CD8-positive, alpha-beta memory T cell (primary cell): ENCODE results near the gene GTF3C5. TPM values are rescaled to one million over a fixed set of nuclear protein-coding genes. Genes with fewer than 3 reads are reported as not detected.
A peak's percentile ranks its signal among the peaks of the same experiment; 100 is the strongest.
"Not testable (repeated sequence)": the region's sequence is repeated elsewhere in the genome, so short reads cannot be mapped to it uniquely, and the experiment has no call there.

Experiments
- CTCF ChIA-PET: fragments of 350-600 bp; sonication (Branson Sonifier 250); formaldehyde crosslinking; loops from one replicate; lab custom pipeline; 2021; ENCODE audit warnings: antibody characterized with exemption; lab: Charles Lee
- POLR2A ChIA-PET: fragments of 350-600 bp; sonication (Branson Sonifier 250); formaldehyde crosslinking; loops from one replicate; lab custom pipeline; 2021; ENCODE audit warnings: antibody characterized with exemption; lab: Charles Lee
- DNase-seq, 5 donors: peaks; one replicate each; pipeline versions ENCODE4 v3.0.0 to v3.0.0-alpha.2; 2020 to 2022; ENCODE audit warnings: mixed read lengths in 1 of 5
- H3K27ac ChIP-seq: one replicate; pipeline ENCODE4 v1.7.0; 2013; ENCODE audit warnings: low read depth, mild to moderate bottlenecking, low read length, moderate library complexity
- H3K27me3 ChIP-seq: 2 replicates; pipeline ENCODE4 v1.7.0; 2013; ENCODE audit warnings: low read length, mild to moderate bottlenecking; ENCODE audit not compliant: insufficient read depth, poor library complexity, severe bottlenecking
- H3K36me3 ChIP-seq: 2 replicates; pipeline ENCODE4 v1.7.0; 2013; ENCODE audit warnings: mild to moderate bottlenecking, low read length, moderate library complexity; ENCODE audit not compliant: insufficient read depth
- H3K4me1 ChIP-seq: 2 replicates; pipeline ENCODE4 v1.7.0; 2013; ENCODE audit warnings: mild to moderate bottlenecking, low read length, moderate library complexity; ENCODE audit not compliant: insufficient read depth
- H3K4me3 ChIP-seq: 2 replicates; pipeline ENCODE4 v1.7.0; 2013; ENCODE audit warnings: mild to moderate bottlenecking, low read length
- H3K9me3 ChIP-seq: 2 replicates; pipeline ENCODE4 v1.7.0; 2013; ENCODE audit warnings: mild to moderate bottlenecking, low read length
- H3K27ac Mint-ChIP-seq, 8 donors: one replicate each; pipeline ENCODE4 v1.8.0; 2020 to 2021; ENCODE audit warnings: mixed read lengths in 8 of 8, mild to moderate bottlenecking in 6 of 8, inconsistent platforms in 3 of 8, moderate library complexity in 3 of 8
- H3K27me3 Mint-ChIP-seq, 2 donors: one replicate each; pipeline ENCODE4 v1.8.0; 2020 to 2021; ENCODE audit warnings: mixed read lengths in 2 of 2, mild to moderate bottlenecking in 1 of 2, moderate library complexity in 1 of 2
- H3K36me3 Mint-ChIP-seq, 3 donors: one replicate each; pipeline ENCODE4 v1.8.0; 2020 to 2021; ENCODE audit warnings: mixed read lengths in 3 of 3, inconsistent platforms in 1 of 3, mild to moderate bottlenecking in 1 of 3
- H3K4me1 Mint-ChIP-seq, 3 donors: one replicate each; pipeline ENCODE4 v1.8.0; 2020 to 2021; ENCODE audit warnings: mixed read lengths in 3 of 3, inconsistent platforms in 1 of 3, mild to moderate bottlenecking in 1 of 3
- H3K4me3 Mint-ChIP-seq, 7 donors: one replicate each; pipeline ENCODE4 v1.8.0; 2020 to 2021; ENCODE audit warnings: mixed read lengths in 7 of 7, mild to moderate bottlenecking in 6 of 7, moderate library complexity in 4 of 7, inconsistent platforms in 2 of 7
- H3K9me3 Mint-ChIP-seq, 5 donors: one replicate each; pipeline ENCODE4 v1.8.0; 2020 to 2022; ENCODE audit warnings: mixed read lengths in 5 of 5, mild to moderate bottlenecking in 3 of 5, moderate library complexity in 2 of 5, inconsistent platforms in 1 of 5
- polyA plus RNA-seq: library from polyadenylated mRNA; unstranded; fragments of 300-500 nt; fragmentation: Illumina TruSeq; gene quantifications from one replicate; pipeline ENCODE4 v1.2.3, GENCODE V29; 2021
- total RNA-seq, 2 experiments: library from RNA; stranded (reverse); gene quantifications; one replicate each; pipeline ENCODE4 v1.2.3, GENCODE V29; 2021

GTF3C5 gene
- total and polyA plus RNA-seq, 3 experiments from 2014 or later, result 38.5 to 91.8 (median 87.8) TPM

DNA sequence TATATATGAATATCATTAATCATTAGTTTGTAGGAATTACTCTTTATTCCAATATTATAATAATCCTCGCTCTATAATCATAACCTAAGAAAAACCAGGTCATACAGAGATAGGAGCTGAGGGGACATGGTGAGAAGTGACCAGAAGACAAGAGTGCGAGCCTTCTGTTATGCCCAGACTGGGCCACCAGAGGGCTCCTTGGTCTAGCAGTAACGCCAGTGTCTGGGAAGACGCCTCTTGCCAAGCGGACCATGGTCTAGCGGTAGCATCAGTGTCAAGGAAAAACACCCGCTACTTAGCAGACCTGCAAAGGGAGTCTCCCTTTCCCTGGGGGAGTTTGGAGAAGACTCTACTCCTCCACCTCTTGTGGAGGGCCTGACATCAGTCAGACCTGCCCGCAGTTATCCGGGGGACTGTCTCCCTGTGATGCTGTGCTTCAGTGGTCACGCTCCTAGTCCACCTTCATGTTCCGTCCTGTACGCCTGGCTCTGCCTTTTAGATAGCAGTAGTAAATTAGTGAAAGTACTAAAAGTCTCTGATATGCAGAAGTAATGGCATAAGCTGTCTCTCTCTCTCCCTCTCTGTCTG, 10.2 kb downstream of the GTF3C5 start:
- Mint-ChIP-seq H3K27ac (peak overlapping the region in 1 of 8 donors; percentile 13), H3K36me3 (peaks cover 5 to 70% (median 9%) of the 10 kb centered on the region in 3 donors), H3K4me1 (peaks cover 7 to 33% (median 21%) of the 10 kb centered on the region in 3 donors)
- not testable (repeated sequence) for H3K4me3 ChIP-seq, H3K9me3 Mint-ChIP-seq, H3K4me1 ChIP-seq, H3K4me3 Mint-ChIP-seq, H3K27ac ChIP-seq, H3K9me3 ChIP-seq, H3K27me3 ChIP-seq, H3K27me3 Mint-ChIP-seq
- POLR2A ChIA-PET, result interaction anchor here (1.8 kb wide), 1 partner anchor 11 kb away, joined by 4 read pairs; the partner anchor contains the start of gene GTF3C5
- H3K36me3 ChIP-seq, result peaks cover 26% of the 10 kb centered on the region
- CTCF ChIA-PET, result interaction anchor here (0.8 to 2.5 kb wide), 4 partner anchors 8 to 106 kb away, joined by 3 to 11 read pairs (median 4); no protein-coding TSS in a partner anchor
- DNase-seq, result peak in 3 of 5 donors; percentile 16 to 61 (median 31)

DNA sequence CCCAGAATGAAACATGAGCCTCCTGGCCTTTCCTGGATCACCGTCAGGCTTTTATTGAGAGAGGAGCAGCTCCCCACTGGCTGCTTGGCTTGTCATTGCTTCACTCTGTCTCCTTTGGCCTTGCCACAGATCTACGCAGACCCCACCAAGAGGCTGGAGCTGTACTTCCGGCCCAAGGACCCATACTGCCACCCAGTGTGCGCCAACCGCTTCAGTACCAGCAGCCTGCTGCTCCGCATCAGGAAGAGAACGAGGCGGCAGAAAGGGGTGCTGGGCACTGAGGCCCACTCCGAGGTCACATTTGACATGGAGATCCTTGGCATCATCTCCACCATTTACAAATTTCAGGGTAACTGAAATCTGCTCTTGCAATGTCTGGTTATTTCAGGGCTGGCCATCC, 11.2 kb downstream of the GTF3C5 start:
- no peaks in the 10 kb centered on the region for H3K4me1 ChIP-seq
- Mint-ChIP-seq H3K36me3 (peaks cover 5 to 73% (median 14%) of the 10 kb centered on the region in 3 donors), H3K27ac (no peak overlapping the region), H3K9me3 (no peaks in the 10 kb centered on the region), H3K4me1 (peaks cover 6 to 23% (median 12%) of the 10 kb centered on the region in 3 donors), H3K27me3 (peaks cover 0 to 1% of the 10 kb centered on the region in 2 donors), H3K4me3 (no peak overlapping the region)
- no peaks in the 10 kb centered on the region for H3K9me3 ChIP-seq
- H3K4me3 ChIP-seq, result no peak overlapping the region
- no peak for DNase-seq
- no peak overlapping the region for H3K27ac ChIP-seq
- ChIA-PET CTCF (interaction anchor here (1.5 to 2.5 kb wide), 2 partner anchors 102 to 105 kb away, joined by 5 to 11 read pairs; no protein-coding TSS in a partner anchor), POLR2A (interaction anchor here (1.8 kb wide), 1 partner anchor 12 kb away, joined by 4 read pairs; the partner anchor contains the start of gene GTF3C5)
- H3K27me3 ChIP-seq, result no peaks in the 10 kb centered on the region
- peaks cover 32% of the 10 kb centered on the region for H3K36me3 ChIP-seq

DNA sequence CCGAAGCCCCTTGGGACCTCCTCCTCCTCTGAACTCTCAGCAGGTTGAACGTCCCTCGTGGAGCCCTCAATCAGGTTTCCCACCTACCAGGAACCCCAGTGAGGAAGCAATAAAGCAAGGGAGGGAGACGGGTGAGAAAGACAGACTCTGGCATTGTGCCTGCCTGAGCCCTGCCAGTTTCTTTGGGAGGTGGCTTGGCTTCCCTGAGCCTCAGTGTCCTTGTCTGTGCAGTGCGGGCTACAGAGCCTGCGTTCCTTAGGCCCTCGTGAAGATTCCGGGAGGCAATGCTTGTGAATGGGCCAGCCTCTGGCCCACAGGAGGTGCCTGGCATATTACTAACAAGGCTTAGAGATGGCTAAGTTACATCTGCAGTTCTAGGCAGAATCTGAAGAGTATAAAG, 11.9 kb downstream of the GTF3C5 start:
- no peaks in the 10 kb centered on the region for H3K9me3 Mint-ChIP-seq
- DNase-seq, result no peak
- Histone ChIP-seq H3K4me1 (no peaks in the 10 kb centered on the region), H3K4me3 (no peak overlapping the region), H3K9me3 (no peaks in the 10 kb centered on the region), H3K27me3 (no peaks in the 10 kb centered on the region), H3K27ac (no peak overlapping the region), H3K36me3 (peaks cover 35% of the 10 kb centered on the region)
- no peak overlapping the region for H3K4me3 Mint-ChIP-seq
- peaks cover 0 to 1% of the 10 kb centered on the region in 2 donors for H3K27me3 Mint-ChIP-seq
- H3K27ac Mint-ChIP-seq, result no peak overlapping the region
- ChIA-PET POLR2A (no interaction called here), CTCF (interaction anchor here (0.8 to 1.7 kb wide), 3 partner anchors 101 to 138 kb away, joined by 3 to 5 read pairs (median 3); no protein-coding TSS in a partner anchor)
- H3K4me1 Mint-ChIP-seq, result peaks cover 6 to 16% (median 9%) of the 10 kb centered on the region in 3 donors
- H3K36me3 Mint-ChIP-seq, result peaks cover 5 to 72% (median 14%) of the 10 kb centered on the region in 3 donors

DNA sequence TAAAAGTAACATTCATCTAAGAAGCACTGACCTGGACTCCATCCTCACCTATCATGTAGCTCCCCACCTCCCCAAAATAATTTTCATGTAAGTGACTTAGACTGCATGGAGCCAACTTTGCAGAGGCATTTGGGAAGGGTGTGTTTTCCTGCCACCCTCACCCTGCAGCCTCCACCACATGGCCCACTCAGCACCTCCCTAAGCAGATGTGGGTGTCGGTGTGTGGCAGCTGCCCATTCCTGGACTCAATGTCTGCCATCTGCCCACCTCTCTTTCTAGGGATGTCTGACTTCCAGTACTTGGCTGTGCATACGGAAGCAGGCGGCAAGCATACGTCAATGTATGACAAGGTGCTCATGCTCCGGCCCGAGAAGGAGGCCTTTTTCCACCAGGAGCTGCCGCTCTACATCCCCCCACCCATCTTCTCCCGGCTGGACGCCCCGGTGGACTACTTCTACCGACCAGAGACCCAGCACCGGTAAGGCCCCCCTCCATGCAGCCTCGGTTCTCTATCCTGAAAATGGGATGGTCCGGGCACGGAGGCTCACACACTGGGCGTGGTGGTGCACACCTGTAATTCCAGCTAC, 12.7 kb downstream of the GTF3C5 start:
- no peak for DNase-seq
- Mint-ChIP-seq H3K4me3 (no peak overlapping the region), H3K27me3 (peaks cover 0 to 1% of the 10 kb centered on the region in 2 donors), H3K27ac (peak overlapping the region in 1 of 8 donors; percentile 78), H3K4me1 (peaks cover 3 to 10% (median 9%) of the 10 kb centered on the region in 3 donors), H3K36me3 (peaks cover 5 to 68% (median 14%) of the 10 kb centered on the region in 3 donors), H3K9me3 (no peaks in the 10 kb centered on the region)
- POLR2A ChIA-PET, result no interaction called here
- CTCF ChIA-PET, result interaction anchor here (0.8 to 1.7 kb wide), 2 partner anchors 115 to 137 kb away, joined by 3 read pairs; no protein-coding TSS in a partner anchor
- Histone ChIP-seq H3K36me3 (peaks cover 35% of the 10 kb centered on the region), H3K4me3 (no peak overlapping the region), H3K4me1 (no peaks in the 10 kb centered on the region), H3K27ac (no peak overlapping the region), H3K9me3 (no peaks in the 10 kb centered on the region), H3K27me3 (no peaks in the 10 kb centered on the region)

DNA sequence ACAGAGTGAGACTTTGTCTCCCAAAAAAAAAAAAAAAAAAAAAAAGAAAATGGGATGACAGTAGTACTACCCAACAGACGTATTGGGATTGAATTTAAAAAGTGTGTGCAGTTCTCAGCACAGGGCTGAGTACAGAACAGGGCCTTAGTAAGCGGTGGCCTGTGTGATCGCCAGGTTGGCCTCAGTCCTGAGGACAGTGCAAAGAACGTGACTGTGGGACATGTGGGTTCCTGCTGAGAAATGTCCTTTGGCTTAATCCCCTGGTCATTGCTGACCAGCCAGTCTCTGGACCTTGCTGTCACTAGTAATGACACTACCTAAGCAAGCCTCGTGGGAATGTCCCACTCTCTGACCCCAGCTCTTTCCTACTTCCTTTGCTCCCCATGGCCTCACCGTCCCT, 13.3 kb downstream of the GTF3C5 start:
- Mint-ChIP-seq H3K36me3 (peaks cover 5 to 70% (median 14%) of the 10 kb centered on the region in 3 donors), H3K4me3 (no peak overlapping the region), H3K27ac (peak overlapping the region in 1 of 8 donors; percentile 84), H3K4me1 (peaks cover 0 to 10% (median 9%) of the 10 kb centered on the region in 3 donors), H3K27me3 (peaks cover 0 to 1% of the 10 kb centered on the region in 2 donors), H3K9me3 (no peaks in the 10 kb centered on the region)
- ChIA-PET CTCF (interaction anchor here (1.7 kb wide), 1 partner anchor 115 kb away, joined by 3 read pairs; no protein-coding TSS in a partner anchor), POLR2A (no interaction called here)
- Histone ChIP-seq H3K4me3 (no peak overlapping the region), H3K36me3 (peaks cover 35% of the 10 kb centered on the region), H3K27ac (no peak overlapping the region), H3K9me3 (no peaks in the 10 kb centered on the region), H3K4me1 (no peaks in the 10 kb centered on the region), H3K27me3 (no peaks in the 10 kb centered on the region)
- DNase-seq, result no peak

DNA sequence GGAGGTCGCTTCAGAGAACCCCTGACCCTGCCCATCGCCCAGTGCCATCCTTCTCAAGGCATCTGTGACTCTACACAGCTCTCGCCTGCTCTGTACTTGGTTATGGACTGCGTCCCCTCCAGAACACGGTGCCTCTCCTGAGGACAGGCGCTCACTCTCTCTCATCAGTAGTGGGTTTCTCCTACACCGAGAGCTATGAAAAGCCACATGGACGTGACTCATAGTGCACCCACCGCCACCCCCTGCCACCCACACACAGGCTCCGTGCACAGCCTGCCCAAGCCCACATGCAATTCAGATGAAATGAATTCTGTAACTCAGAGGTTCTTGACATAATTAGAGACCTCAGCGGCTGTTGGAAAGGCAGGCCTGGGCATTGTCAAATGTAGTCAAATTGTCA, 13.9 kb downstream of the GTF3C5 start:
- Histone ChIP-seq H3K36me3 (peaks cover 35% of the 10 kb centered on the region), H3K4me1 (no peaks in the 10 kb centered on the region), H3K27me3 (no peaks in the 10 kb centered on the region), H3K9me3 (no peaks in the 10 kb centered on the region), H3K4me3 (no peak overlapping the region), H3K27ac (no peak overlapping the region)
- peak overlapping the region in 2 of 8 donors; percentile 23 to 84 for H3K27ac Mint-ChIP-seq
- ChIA-PET POLR2A (no interaction called here), CTCF (no interaction called here)
- no peaks in the 10 kb centered on the region for H3K9me3 Mint-ChIP-seq
- H3K4me3 Mint-ChIP-seq, result peak overlapping the region in 1 of 7 donors; percentile 13
- H3K36me3 Mint-ChIP-seq, result peaks cover 5 to 74% (median 15%) of the 10 kb centered on the region in 3 donors
- peaks cover 0 to 1% of the 10 kb centered on the region in 2 donors for H3K27me3 Mint-ChIP-seq
- peaks cover 0 to 8% (median 6%) of the 10 kb centered on the region in 3 donors for H3K4me1 Mint-ChIP-seq
- DNase-seq, result peak in 1 of 5 donors; percentile 21

DNA sequence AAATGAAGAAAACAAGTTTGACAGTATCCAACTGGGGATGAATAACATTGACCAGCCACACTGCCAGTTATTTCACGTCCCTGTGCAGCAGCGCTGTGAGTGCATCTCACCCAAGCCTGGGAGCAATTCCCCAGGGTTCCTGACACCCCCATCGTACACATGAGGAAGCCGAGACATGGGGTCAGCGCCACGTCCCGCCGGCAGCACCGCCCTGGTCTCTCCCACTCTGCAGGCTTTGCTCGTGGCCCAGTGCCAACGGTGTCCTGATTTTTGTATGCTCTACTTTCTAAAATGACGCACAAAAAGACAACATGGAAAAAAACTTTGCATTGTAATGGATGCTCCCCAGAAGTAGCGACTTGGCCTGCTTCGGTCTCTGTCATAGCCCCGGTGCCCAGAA, 14.3 kb downstream of the GTF3C5 start:
- CTCF ChIA-PET, result no interaction called here

More for the DNA sequence above, 14.3 kb downstream of the GTF3C5 start:
- no peak overlapping the region for H3K27ac ChIP-seq
- H3K27me3 ChIP-seq, result no peaks in the 10 kb centered on the region
- H3K27ac Mint-ChIP-seq, result peak overlapping the region in 1 of 8 donors; percentile 17
- POLR2A ChIA-PET, result no interaction called here
- no peak overlapping the region for H3K4me3 ChIP-seq
- H3K4me3 Mint-ChIP-seq, result no peak overlapping the region
- H3K9me3 ChIP-seq, result no peaks in the 10 kb centered on the region
- no peaks in the 10 kb centered on the region for H3K9me3 Mint-ChIP-seq
- DNase-seq, result peak in 1 of 5 donors; percentile 28
- H3K36me3 ChIP-seq, result peaks cover 35% of the 10 kb centered on the region
- peaks cover 5 to 74% (median 17%) of the 10 kb centered on the region in 3 donors for H3K36me3 Mint-ChIP-seq
- peaks cover 0 to 1% of the 10 kb centered on the region in 2 donors for H3K27me3 Mint-ChIP-seq
- H3K4me1 ChIP-seq, result no peaks in the 10 kb centered on the region
- peaks cover 0 to 5% (median 3%) of the 10 kb centered on the region in 3 donors for H3K4me1 Mint-ChIP-seq
